NCI-H524 (cell line): Measurements from ENCODE around the gene UBE2B.

ENCODE experiments used
- DNase-seq, 2 experiments: peaks; one replicate each; lab custom pipeline; 2025; lab: John Stamatoyannopoulos, UW

Gene UBE2B

DNA sequence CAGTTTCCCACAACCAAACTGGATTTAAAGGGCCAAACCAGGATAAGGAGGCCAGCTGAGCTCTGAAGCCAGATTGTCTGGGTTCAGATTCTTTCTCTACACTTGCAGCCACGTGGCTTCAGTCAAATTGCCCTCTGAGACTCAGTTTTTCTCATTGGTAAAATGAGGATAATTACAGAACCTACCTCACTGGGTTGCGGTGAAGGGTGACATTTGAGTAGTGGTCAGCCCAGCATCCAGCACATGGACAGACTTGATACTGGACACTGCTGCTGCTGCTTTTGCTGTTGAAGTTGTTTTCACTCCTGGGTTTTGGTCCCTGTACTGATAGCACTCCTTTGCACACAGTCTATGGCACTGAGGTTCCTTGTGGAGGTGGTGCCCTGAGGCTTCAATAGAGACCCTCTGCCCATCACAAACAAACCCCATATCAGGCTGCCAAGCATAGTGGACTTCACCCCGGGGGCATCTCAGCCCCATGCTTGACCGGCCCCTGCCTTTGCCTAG is 66.0 kb downstream of the UBE2B start:
- no peak for DNase-seq

DNA sequence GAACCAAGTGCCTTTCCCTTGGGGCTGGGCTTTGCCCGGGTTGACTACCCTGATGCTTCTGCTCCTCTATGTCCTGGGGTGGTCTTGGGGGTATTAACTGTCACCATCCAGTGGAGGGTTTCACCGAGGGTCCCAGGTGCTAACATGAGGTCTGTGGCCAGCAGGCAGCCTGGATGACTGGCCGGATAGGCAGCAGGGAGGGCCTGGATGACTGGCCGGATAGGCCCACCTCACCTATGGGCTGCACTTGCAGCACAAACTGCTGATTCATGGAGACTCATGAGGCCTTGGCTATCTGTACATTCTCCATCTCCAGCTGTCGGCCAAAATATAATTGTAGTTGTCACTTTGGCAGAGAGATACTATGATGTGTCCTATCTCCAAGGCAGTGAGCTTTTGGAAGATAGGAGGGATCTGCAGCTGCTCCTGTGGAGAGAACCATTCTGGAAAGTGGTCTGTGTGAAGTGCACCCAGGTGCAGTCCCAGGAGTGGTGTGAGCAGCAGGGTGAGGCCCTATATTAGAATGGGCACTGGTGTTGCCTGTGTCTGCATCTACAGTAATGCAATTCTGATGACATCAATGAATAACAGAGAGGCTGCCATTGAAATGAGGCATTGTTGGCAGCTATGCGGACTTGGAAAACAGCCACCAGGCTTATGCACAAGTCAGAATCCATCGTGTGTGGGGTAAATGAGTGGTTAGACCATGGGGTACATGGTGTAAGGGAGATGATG is 66.6 kb downstream of the UBE2B start:
- DNase-seq: no peak

DNA sequence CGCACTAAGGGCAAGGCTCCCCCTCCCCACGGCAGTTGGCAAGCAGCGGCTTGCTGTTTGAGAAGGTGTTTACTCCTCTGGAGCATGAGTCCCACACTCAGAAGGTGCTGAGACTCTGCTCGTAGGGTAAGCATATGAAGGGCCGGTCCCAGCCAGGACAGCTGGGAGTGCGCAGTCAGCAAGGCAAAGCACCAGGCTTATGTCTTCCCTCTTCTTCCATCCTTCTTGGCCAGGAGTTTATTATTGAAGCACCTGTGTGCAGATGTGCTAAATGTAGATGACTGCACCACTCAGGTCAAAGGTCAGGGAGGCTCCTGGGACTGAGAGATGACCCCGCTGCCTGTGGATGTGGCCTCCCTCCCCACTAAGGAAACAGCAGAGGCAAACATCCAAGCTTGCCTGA is 67.4 kb downstream of the UBE2B start:
- DNase-seq: no peak

DNA sequence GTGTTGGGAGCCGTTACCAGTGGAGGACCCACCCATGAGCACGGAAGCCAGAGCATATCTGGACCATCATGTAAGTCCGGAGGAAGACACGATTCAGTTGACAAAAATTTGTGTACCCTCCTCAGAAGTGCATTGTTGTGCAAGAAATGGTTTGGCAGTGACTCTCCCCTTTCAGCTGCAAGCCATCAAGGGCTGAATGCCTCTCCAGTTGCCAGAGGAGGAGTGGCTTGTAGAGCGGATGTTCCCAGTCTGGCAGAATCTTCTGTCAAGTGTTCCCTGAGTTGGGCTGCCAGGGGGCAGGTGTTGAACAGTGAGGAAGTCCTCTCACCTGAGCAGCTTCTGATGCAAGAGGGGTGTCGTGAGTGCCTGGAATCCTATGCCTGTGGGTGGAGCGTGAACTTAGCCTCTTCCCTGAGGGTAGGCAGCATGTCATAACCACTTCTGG is 67.9 kb downstream of the UBE2B start:
- DNase-seq: no peak

DNA sequence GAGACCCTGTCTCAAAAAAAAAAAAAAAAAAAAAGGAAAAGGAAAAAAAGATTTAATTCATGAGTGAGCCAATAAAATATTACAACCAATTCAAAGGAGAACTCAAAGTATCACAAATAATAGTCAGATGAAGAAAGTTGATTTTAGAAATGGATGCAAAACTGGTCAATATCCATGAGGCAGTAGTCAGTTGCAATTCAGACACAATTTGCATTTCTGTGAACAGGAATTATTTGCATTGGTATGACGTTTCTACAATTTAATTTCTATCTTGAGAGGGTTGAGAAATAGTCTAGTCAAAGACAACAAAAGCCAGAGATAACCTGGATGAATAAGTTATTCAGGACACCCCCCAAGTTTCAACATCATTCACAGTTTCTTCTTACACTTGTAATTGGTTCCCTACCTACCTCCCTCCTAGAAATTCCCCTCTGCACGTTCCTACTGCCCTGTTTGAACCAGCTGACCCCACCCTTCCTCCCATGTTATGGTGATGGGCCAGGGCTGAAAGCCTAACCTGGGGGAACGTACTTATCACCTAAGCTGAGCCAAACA is 68.9 kb downstream of the UBE2B start:
- no peak for DNase-seq
